Bladder microvascular endothelial cell (primary cell): Measurements from ENCODE around the gene ZNF775. TPM values are rescaled to one million over a fixed set of nuclear protein-coding genes. Genes with fewer than 3 reads are reported as not detected.

Experiments
- total RNA-seq: library from RNA; depleted of rRNA; stranded (reverse); fragments of >200 nt; gene quantifications from 2 replicates; pipeline ENCODE4 v1.2.3, GENCODE V29; 2014

ZNF775 gene
- 7.0 and 7.8 TPM in 2 replicates for total RNA-seq

GRCh38 chr7:150378853-150379440, at the start of gene ZNF775:
TSS of gene ZNF775 (plus strand) at chr7:150379330. CDS start at chr7:150388471, 9,141 bp downstream.

GRCh38 chr7:150341263-150342120, 37.6 kb upstream of the ZNF775 start, which contains the start of gene RARRES2:
TSS of gene RARRES2 (minus strand) at chr7:150341629. CDS start at chr7:150340609, 1,020 bp downstream.

GRCh38 chr7:150368096-150368883, 10.8 kb upstream of the ZNF775 start, which contains the start of gene REPIN1:
TSS of gene REPIN1 (plus strand) at chr7:150368822. CDS start at chr7:150369712, 890 bp downstream.

Other genes starting within 250 kb of the ZNF775 start
- gene LRRC61, start 56.0 kb upstream of the ZNF775 start, total RNA-seq = 0.16 and 3.1 TPM in 2 replicates
- 0.16 and 5.4 TPM in 2 replicates for gene ACTR3C, start 55.8 kb upstream of the ZNF775 start, total RNA-seq
- 0.19 TPM in 1 of 2 replicates, not detected in the other for gene RARRES2, start 37.7 kb upstream of the ZNF775 start, total RNA-seq
- gene REPIN1, start 10.5 kb upstream of the ZNF775 start, total RNA-seq = 43.5 and 74.2 TPM in 2 replicates
- gene GIMAP8, start 71.3 kb downstream of the ZNF775 start, total RNA-seq = 74.8 and 102 TPM in 2 replicates
- 41.2 and 88.9 TPM in 2 replicates for gene GIMAP7, start 135.5 kb downstream of the ZNF775 start, total RNA-seq
- 131 and 293 TPM in 2 replicates for gene GIMAP4, start 188.1 kb downstream of the ZNF775 start, total RNA-seq